ENCODE results near the gene A1BG.

GRCh38 chr19:58379246-58379645 lies 26.0 kb upstream of the A1BG start:
- TF ChIP-seq POLR2A (IDR thresholded peaks at IDR 0.05; ENCODE audit: low read depth, low read length) (no peak), POLR2AphosphoS5 (IDR thresholded peaks at IDR 0.05; ENCODE audit: low read depth, low read length) (no peak), TAF1 (IDR thresholded peaks at IDR 0.05; ENCODE audit: borderline replicate concordance, low read depth, low read length) (no peak)
